Dendritic cell treated with granulocyte-macrophage colony-stimulating factor and Interleukin-4, amounts not matched to agents 40 ng/mL and 50 ng/mL, for 4 days (primary cell): ENCODE measurements around the gene CXCL8.

Experiments used
- H3K27ac Mint-ChIP-seq: one replicate; pipeline ENCODE4 v1.8.0; 2022; ENCODE audit warnings: mild to moderate bottlenecking, mixed read lengths
- H3K27me3 Mint-ChIP-seq: one replicate; pipeline ENCODE4 v1.8.0; 2022; ENCODE audit warnings: mild to moderate bottlenecking, mixed read lengths
- H3K36me3 Mint-ChIP-seq: one replicate; pipeline ENCODE4 v1.8.0; 2022; ENCODE audit warnings: low read depth, mixed read lengths
- H3K4me1 Mint-ChIP-seq: one replicate; pipeline ENCODE4 v1.8.0; 2022; ENCODE audit warnings: low read depth, mixed read lengths
- H3K4me3 Mint-ChIP-seq: one replicate; pipeline ENCODE4 v1.8.0; 2022; ENCODE audit warnings: mild to moderate bottlenecking, moderate library complexity, mixed read lengths
- H3K9me3 Mint-ChIP-seq: one replicate; pipeline ENCODE4 v1.8.0; 2022; ENCODE audit warnings: mixed read lengths
- intact Hi-C: fragments of 100-400 bp; cut with micrococcal nuclease; formaldehyde crosslinking; loops from one replicate; pipeline ENCODE4 v1.15.0; 2022

The CXCL8 gene

DNA sequence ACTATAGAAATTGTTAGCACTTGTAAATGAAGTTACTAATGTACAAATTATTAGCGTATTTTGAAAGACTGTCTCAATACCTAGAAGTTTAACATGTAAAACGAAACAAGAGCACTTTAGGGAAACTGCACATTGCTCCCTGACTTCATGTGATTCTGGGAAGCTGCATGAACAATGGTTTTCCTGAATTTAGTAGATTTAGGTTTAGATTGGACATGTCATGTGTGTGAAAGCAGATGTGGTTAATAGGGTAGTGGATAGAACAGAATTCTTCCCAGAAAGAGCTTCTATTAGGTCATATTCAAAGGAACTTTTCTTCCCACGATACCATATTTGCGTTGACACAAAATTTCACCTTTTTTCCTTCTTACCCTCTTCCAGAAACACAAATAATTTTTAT lies 14.9 kb upstream of the CXCL8 start:
- Mint-ChIP-seq H3K27me3 (peaks cover 4% of the 10 kb centered on the region), H3K36me3 (no peaks in the 10 kb centered on the region), H3K9me3 (no peaks in the 10 kb centered on the region), H3K4me3 (no peak overlapping the region), H3K4me1 (peaks cover 49% of the 10 kb centered on the region), H3K27ac (no peak overlapping the region)
- intact Hi-C loops: loop anchor here (5.0 to 10.0 kb wide), 2 partner anchors 37 to 61 kb away; no protein-coding TSS in a partner anchor

- Mint-ChIP-seq H3K27ac (peak overlapping the region; percentile 69), H3K27me3 (peaks cover 4% of the 10 kb centered on the region), H3K4me1 (peaks cover 47% of the 10 kb centered on the region), H3K4me3 (no peak overlapping the region), H3K9me3 (no peaks in the 10 kb centered on the region), H3K36me3 (no peaks in the 10 kb centered on the region)
- intact Hi-C loops: loop anchor here (5.0 to 10.0 kb wide), 2 partner anchors 36 to 61 kb away; no protein-coding TSS in a partner anchor
Observed at GRCh38 chr4:73725985-73726384, 14.4 kb upstream of the CXCL8 start.

- Mint-ChIP-seq H3K27me3 (peaks cover 4% of the 10 kb centered on the region), H3K36me3 (no peaks in the 10 kb centered on the region), H3K9me3 (no peaks in the 10 kb centered on the region), H3K4me1 (peaks cover 57% of the 10 kb centered on the region), H3K27ac (peak overlapping the region; percentile 13), H3K4me3 (no peak overlapping the region)
- intact Hi-C loops: loop anchor here (5.0 to 10.0 kb wide), 2 partner anchors 35 to 63 kb away; no protein-coding TSS in a partner anchor
Observed at GRCh38 chr4:73727685-73728084, 12.7 kb upstream of the CXCL8 start.

DNA sequence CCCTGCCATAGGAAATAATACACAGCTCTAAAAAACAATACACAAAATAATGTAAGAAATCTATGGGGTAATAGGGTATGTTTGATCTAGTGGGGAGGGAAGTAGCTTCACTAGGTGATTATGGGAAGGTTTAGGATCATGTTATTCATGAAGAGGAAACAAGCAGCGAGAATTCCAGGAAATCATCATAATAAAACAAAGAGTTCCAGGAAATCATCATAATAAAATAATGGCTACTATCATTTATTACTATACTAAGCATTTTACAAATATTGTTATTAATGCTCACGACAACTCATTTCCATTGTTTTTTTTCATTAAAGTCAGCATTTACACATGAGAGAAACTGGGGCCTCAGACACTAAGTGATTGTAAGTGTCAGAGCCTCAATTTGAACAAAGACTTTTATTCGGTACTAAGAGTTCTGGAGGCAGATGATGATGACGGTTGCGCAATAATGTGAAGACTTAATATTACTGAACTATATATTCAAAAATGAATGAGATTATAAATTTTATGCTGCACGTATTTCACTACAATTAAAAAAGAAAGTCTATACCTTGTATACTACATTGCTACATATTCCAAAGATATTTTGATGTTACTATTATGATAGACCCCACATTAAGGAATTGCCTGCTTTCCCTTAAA lies 12.2 kb upstream of the CXCL8 start:
- H3K36me3 Mint-ChIP-seq: no peaks in the 10 kb centered on the region
- peak overlapping the region; percentile 13 for H3K27ac Mint-ChIP-seq
- no peak overlapping the region for H3K4me3 Mint-ChIP-seq
- peaks cover 57% of the 10 kb centered on the region for H3K4me1 Mint-ChIP-seq
- intact Hi-C loops: loop anchor here (5.0 to 10.0 kb wide), 2 partner anchors 34 to 63 kb away; no protein-coding TSS in a partner anchor
- peaks cover 4% of the 10 kb centered on the region for H3K27me3 Mint-ChIP-seq
- H3K9me3 Mint-ChIP-seq: no peaks in the 10 kb centered on the region

DNA sequence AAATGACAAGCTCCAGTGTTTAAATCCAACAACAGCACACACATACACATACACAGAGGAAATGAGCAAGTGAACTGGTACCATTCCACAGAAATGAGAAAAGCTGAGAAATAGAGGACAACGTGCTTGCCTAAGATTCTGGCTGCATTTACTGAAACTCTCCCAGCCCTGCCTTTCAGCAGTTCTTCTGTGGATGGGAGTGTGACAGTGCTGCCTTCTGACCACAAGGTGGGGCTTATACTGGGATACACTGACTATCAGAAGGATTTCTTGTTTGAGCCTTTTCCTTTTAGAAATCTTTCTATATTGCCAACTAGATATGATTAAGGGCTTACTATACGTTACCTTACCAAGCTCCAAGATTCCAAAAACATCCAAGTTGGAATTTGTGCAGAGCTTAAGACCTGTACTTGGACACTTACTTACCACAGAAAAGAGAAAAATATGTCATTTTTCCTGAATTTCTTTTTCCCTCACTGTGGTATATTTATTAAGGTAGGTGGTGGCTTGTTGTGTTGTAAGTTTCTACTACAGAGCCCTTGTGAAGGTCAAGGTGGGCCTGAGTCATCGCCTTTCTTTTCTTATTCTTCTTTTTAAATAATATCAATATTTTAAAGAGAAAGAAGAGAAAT lies 10.7 kb upstream of the CXCL8 start:
- H3K27me3 Mint-ChIP-seq: peaks cover 4% of the 10 kb centered on the region
- intact Hi-C loops: loop anchor here (5.0 to 10.0 kb wide), 3 partner anchors 33 to 135 kb away; partner anchors contain the start of gene CXCL1

GRCh38 chr4:73730292-73730691 lies 10.1 kb upstream of the CXCL8 start:
- Mint-ChIP-seq H3K27me3 (peaks cover 4% of the 10 kb centered on the region), H3K4me3 (no peak overlapping the region), H3K27ac (no peak overlapping the region), H3K4me1 (peaks cover 69% of the 10 kb centered on the region), H3K36me3 (no peaks in the 10 kb centered on the region), H3K9me3 (no peaks in the 10 kb centered on the region)
- intact Hi-C loops: loop anchor here (10.0 kb wide), 1 partner anchor 135 kb away; the partner anchor contains the start of gene CXCL1

More for the DNA sequence above, 10.7 kb upstream of the CXCL8 start:
- Mint-ChIP-seq H3K36me3 (no peaks in the 10 kb centered on the region), H3K4me1 (peaks cover 67% of the 10 kb centered on the region), H3K4me3 (no peak overlapping the region), H3K27ac (peak overlapping the region; percentile 45), H3K9me3 (no peaks in the 10 kb centered on the region)

DNA sequence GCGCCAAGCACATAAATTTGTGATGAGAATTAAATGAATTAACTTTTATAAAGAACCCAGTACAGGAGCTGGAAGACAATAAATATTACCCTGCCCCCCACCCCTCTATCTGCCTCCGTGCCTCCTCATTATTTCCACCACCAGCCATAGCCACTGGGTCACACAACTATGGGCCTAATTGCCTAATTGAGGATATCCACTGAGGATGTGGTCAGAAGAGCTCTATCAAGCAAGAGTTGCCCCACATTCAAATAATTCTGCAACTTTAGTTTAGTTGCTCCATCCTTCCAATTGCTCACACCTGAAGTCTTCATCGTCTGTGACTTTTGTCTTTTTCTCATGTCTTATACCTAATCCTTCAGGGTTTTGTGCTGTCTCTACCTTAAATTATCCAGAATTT lies 9.5 kb upstream of the CXCL8 start:
- intact Hi-C loops: loop anchor here (10.0 kb wide), 1 partner anchor 134 kb away; the partner anchor contains the start of gene CXCL1
- Mint-ChIP-seq H3K27me3 (peaks cover 4% of the 10 kb centered on the region), H3K9me3 (no peaks in the 10 kb centered on the region), H3K4me1 (peaks cover 63% of the 10 kb centered on the region), H3K27ac (peak overlapping the region; percentile 24), H3K36me3 (no peaks in the 10 kb centered on the region), H3K4me3 (no peak overlapping the region)

GRCh38 chr4:73731968-73732610 lies 8.3 kb upstream of the CXCL8 start:
- no peaks in the 10 kb centered on the region for H3K27me3 Mint-ChIP-seq
- H3K27ac Mint-ChIP-seq: peak overlapping the region; percentile 24
- H3K36me3 Mint-ChIP-seq: no peaks in the 10 kb centered on the region
- H3K9me3 Mint-ChIP-seq: no peaks in the 10 kb centered on the region
- intact Hi-C loops: loop anchor here (10.0 kb wide), 1 partner anchor 133 kb away; the partner anchor contains the start of gene CXCL1
- H3K4me1 Mint-ChIP-seq: peaks cover 51% of the 10 kb centered on the region
- no peak overlapping the region for H3K4me3 Mint-ChIP-seq

DNA sequence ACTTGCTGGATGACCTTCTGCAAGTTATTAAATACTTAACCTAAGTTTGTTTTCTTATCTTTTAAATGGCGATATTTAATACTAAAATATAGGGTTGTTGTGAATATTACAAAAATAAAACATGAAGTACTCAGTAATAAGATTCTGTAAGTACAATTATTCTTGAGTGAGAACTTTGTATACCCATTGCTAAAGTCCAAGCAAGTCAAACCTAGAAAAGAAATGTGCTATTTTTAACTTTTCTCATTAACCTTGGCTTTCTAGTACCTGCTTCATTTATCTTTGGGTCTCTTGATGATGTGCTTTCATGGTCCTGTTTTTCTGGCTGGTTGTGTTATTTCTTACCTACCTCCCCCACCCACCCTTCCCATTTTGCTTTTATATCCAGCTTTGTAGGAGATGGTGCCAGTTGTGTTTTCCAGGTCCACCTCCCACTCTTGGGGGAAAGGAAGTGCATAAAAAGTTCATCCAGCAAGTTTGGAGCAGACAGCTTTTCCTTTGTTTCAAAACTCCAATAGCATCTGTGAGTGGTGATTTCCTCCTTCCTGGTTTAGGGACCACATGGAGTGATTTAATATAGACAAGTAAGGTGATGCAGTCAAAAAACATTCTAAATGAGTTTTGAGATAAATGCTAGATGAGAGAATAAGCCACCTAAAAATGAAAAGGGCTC lies 7.5 kb upstream of the CXCL8 start:
- no peaks in the 10 kb centered on the region for H3K36me3 Mint-ChIP-seq
- H3K4me3 Mint-ChIP-seq: no peak overlapping the region
- H3K4me1 Mint-ChIP-seq: peaks cover 43% of the 10 kb centered on the region
- no peaks in the 10 kb centered on the region for H3K27me3 Mint-ChIP-seq
- no peak overlapping the region for H3K27ac Mint-ChIP-seq
- no peaks in the 10 kb centered on the region for H3K9me3 Mint-ChIP-seq
- intact Hi-C loops: loop anchor here (10.0 kb wide), 1 partner anchor 132 kb away; the partner anchor contains the start of gene CXCL1

GRCh38 chr4:73734530-73735001 lies 5.8 kb upstream of the CXCL8 start:
- Mint-ChIP-seq H3K27me3 (no peaks in the 10 kb centered on the region), H3K27ac (peak overlapping the region; percentile 34), H3K36me3 (no peaks in the 10 kb centered on the region), H3K4me3 (no peak overlapping the region), H3K9me3 (no peaks in the 10 kb centered on the region), H3K4me1 (peaks cover 34% of the 10 kb centered on the region)
- intact Hi-C loops: loop anchor here (5.0 to 10.0 kb wide), 2 partner anchors 130 to 303 kb away; partner anchors contain the start of genes CXCL1 and CXCL3

DNA sequence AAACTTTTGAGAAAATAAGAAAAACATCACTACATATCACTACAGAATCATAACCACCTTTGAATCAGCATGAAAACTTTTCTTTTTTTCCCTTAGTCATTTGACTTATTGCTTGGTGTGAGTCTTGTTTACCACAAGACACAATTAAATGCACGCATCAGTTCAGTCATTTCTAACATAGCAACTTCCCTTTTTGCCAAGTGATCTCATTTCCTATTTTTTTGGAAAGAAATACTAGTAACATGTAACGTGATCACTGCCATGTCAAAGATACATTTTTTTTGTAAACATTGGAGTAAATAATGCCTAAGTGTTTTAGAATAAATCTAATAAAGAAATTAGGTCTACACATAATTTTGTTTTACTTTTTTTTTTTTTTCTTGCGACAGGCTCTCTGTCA lies 5.1 kb upstream of the CXCL8 start:
- no peaks in the 10 kb centered on the region for H3K9me3 Mint-ChIP-seq
- H3K27ac Mint-ChIP-seq: peak overlapping the region; percentile 34
- peaks cover 37% of the 10 kb centered on the region for H3K4me1 Mint-ChIP-seq
- H3K36me3 Mint-ChIP-seq: no peaks in the 10 kb centered on the region
- no peak overlapping the region for H3K4me3 Mint-ChIP-seq
- intact Hi-C loops: loop anchor here (5.0 to 10.0 kb wide), 2 partner anchors 130 to 302 kb away; partner anchors contain the start of genes CXCL1 and CXCL3
- no peaks in the 10 kb centered on the region for H3K27me3 Mint-ChIP-seq

- H3K9me3 Mint-ChIP-seq: peaks cover 9% of the 10 kb centered on the region
- no peaks in the 10 kb centered on the region for H3K36me3 Mint-ChIP-seq
- intact Hi-C loops: no loop called here
- H3K4me3 Mint-ChIP-seq: no peak overlapping the region
- H3K27me3 Mint-ChIP-seq: no peaks in the 10 kb centered on the region
- H3K4me1 Mint-ChIP-seq: peaks cover 6% of the 10 kb centered on the region
- H3K27ac Mint-ChIP-seq: no peak overlapping the region
Observed at GRCh38 chr4:73741031-73741749, 821 bp downstream of the CXCL8 start.
